Neutrophil (primary cell): ENCODE results near the gene KRT34.
"Not testable (repeated sequence)": the region's sequence is repeated elsewhere in the genome, so short reads cannot be mapped to it uniquely, and the experiment has no call there.

Experiments
- H3K27ac ChIP-seq: fragments of 200-600 bp; sonication (generic); 2 replicates; pipeline ENCODE4 v1.5.1; 2016; ENCODE audit warnings: mild to moderate bottlenecking, moderate library complexity
- H3K27me3 ChIP-seq: fragments of 200-600 bp; sonication (generic); 2 replicates; pipeline ENCODE4 v1.6.0; 2016; ENCODE audit warnings: mild to moderate bottlenecking
- H3K36me3 ChIP-seq: fragments of 200-600 bp; sonication (generic); 2 replicates; pipeline ENCODE4 v1.5.1; 2017
- H3K4me1 ChIP-seq, 2 experiments: fragments of 200-600 bp in 1 of 2; sonication (generic) in 1 of 2; 1 replicate in 1 of 2; 2 replicates in 1 of 2; pipeline versions ENCODE4 v1.5.1 to v1.6.1; 2013 to 2016; ENCODE audit warnings: low read depth in 1 of 2, low read length in 1 of 2, mild to moderate bottlenecking in 1 of 2, moderate library complexity in 1 of 2; ENCODE audit not compliant: control insufficient read depth in 1 of 2, insufficient read depth in 1 of 2
- H3K4me3 ChIP-seq, 2 experiments: fragments of 200-600 bp in 1 of 2; sonication (generic) in 1 of 2; 1 replicate in 1 of 2; 2 replicates in 1 of 2; pipeline ENCODE4 v1.5.1; 2013 to 2016; ENCODE audit warnings: low read depth in 1 of 2, low read length in 1 of 2, mild to moderate bottlenecking in 1 of 2, moderate library complexity in 1 of 2
- H3K9me3 ChIP-seq: fragments of 200-600 bp; sonication (generic); 2 replicates; pipeline ENCODE4 v1.5.1; 2016
- TF ChIP-seq, protein P1 (sequence below): fragments of 200-600 bp; sonication (generic); IDR thresholded peaks from 2 replicates; pipeline ENCODE4 v1.5.1; 2016; ENCODE audit warnings: antibody characterized with exemption

The KRT34 gene

DNA sequence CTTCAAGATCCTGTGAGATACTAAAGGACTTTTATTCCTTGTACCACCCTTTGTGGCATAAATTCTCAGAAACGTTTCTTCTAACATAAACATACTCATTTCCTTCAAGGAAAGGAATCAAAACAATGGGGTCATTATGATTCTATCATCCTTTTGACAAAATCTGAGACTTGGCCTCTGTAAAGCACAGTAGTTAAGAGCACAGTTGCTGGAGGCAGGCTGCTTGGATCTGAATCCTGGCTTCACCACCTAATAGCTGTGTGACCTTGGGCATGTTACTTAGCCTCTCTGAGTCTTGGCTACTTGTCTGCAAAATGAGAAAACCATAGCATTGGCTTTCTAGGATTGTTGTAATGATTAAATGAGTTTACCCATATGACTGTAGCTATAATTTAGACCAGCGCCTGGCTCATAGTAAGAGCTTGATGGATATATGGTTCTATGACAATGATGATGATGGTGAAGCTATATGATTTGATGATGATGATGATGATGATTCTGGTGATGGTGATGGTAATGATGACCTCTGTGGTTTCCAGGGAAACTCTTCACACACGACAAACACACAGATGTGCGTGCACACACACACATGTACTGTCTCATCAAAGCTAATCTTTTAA lies 21.4 kb upstream of the KRT34 start:
- Histone ChIP-seq H3K36me3 (no peaks in the 10 kb centered on the region), H3K27me3 (peaks cover 16% of the 10 kb centered on the region), H3K27ac (no peak overlapping the region), H3K9me3 (no peaks in the 10 kb centered on the region), H3K4me1 (no peaks in the 10 kb centered on the region), H3K4me3 (no peak overlapping the region)
- TF ChIP-seq, protein P1, sequence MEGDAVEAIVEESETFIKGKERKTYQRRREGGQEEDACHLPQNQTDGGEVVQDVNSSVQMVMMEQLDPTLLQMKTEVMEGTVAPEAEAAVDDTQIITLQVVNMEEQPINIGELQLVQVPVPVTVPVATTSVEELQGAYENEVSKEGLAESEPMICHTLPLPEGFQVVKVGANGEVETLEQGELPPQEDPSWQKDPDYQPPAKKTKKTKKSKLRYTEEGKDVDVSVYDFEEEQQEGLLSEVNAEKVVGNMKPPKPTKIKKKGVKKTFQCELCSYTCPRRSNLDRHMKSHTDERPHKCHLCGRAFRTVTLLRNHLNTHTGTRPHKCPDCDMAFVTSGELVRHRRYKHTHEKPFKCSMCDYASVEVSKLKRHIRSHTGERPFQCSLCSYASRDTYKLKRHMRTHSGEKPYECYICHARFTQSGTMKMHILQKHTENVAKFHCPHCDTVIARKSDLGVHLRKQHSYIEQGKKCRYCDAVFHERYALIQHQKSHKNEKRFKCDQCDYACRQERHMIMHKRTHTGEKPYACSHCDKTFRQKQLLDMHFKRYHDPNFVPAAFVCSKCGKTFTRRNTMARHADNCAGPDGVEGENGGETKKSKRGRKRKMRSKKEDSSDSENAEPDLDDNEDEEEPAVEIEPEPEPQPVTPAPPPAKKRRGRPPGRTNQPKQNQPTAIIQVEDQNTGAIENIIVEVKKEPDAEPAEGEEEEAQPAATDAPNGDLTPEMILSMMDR = no peak

DNA sequence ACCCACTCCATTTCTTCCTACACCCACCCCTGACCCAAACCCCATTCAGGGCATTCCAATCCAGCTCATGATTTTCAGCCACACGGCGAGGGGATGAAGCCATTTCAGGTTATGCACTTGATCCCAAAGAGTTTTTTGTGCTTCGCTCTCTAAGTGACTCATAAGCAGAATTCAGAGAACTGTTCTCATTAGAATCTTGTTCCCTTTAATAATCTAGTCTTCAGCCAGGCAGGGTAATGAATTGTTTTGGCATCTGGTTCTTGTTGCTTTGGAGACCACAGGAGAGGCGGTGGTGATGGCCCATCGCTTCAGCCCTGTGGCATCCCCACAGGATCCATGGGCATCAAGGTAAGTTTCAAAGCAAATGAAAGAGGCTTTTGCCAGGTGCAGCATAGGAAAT lies 20.1 kb upstream of the KRT34 start:
- TF ChIP-seq, protein P1 = no peak
- no peak overlapping the region for H3K27ac ChIP-seq

DNA sequence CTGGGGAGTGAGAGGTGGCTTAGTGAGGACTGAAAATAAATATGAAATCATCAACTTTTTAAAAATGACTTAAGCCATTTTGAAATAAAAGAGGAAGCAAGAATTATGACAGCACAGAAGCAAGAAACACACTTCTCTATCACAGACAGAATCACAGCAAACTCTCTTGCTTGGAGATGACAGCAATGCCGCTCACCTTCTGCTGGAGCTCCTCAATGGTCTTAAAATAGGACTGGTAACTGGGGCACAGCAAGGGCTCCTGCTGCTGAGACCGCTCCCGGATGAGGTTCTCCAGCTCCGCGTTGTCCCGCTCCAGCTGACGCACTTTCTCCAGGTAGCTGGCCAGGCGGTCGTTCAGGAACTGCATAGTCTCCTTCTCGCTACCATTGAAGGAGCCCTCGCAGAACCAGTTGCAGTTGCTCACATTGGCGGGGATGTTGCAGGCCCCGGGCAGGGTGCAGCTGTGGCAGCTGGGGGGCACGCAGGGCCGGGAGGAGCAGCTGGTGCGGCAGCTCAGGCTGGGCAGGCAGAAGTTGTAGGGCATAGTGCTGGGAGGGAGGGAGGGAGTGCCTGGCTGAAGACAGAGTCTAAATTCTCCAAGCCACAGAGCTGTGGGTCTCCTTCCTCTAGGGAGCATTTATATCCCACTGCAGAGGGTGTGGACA lies 15.0 kb upstream of the KRT34 start, which contains the start of gene KRT31:
Gene KRT31 (minus strand): TSS at position 613 of the 665 bp plus-strand sequence. CDS start 69 bp downstream, at position 544.
- TF ChIP-seq, protein P1 = no peak
- Histone ChIP-seq H3K27me3 (peaks cover 28% of the 10 kb centered on the region), H3K4me1 (no peaks in the 10 kb centered on the region), H3K36me3 (no peaks in the 10 kb centered on the region), H3K9me3 (no peaks in the 10 kb centered on the region), H3K27ac (no peak within 1 kb of the TSS), H3K4me3 (no peak within 1 kb of the TSS)

More for the DNA sequence above, 20.1 kb upstream of the KRT34 start:
- no peak overlapping the region for H3K4me3 ChIP-seq
- no peaks in the 10 kb centered on the region for H3K9me3 ChIP-seq
- H3K4me1 ChIP-seq = no peaks in the 10 kb centered on the region
- peaks cover 16% of the 10 kb centered on the region for H3K27me3 ChIP-seq
- H3K36me3 ChIP-seq = no peaks in the 10 kb centered on the region

DNA sequence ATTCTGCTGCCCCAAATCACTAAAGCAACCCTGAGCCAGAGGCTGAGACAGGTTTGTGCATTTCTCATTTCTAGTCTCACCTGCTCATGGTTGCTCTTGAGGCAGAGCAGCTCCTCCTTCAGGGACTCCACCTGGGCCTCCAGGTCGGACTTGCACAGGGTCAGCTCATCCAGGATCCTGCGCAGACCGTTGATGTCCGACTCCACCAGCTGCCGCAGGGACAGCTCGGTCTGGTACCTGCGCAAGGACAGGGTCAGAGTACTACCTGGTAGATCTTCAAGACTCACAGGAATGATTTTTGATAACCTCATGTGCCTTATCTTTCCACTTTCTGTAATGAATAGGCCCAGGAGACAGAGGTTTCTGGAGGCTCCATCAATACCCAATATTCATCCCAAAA lies 14.2 kb upstream of the KRT34 start:
- H3K27me3 ChIP-seq = peaks cover 36% of the 10 kb centered on the region
- no peaks in the 10 kb centered on the region for H3K9me3 ChIP-seq
- no peaks in the 10 kb centered on the region for H3K36me3 ChIP-seq
- H3K4me1 ChIP-seq = no peaks in the 10 kb centered on the region
- no peak overlapping the region for H3K27ac ChIP-seq
- H3K4me3 ChIP-seq = no peak overlapping the region
- TF ChIP-seq, protein P1 = no peak

DNA sequence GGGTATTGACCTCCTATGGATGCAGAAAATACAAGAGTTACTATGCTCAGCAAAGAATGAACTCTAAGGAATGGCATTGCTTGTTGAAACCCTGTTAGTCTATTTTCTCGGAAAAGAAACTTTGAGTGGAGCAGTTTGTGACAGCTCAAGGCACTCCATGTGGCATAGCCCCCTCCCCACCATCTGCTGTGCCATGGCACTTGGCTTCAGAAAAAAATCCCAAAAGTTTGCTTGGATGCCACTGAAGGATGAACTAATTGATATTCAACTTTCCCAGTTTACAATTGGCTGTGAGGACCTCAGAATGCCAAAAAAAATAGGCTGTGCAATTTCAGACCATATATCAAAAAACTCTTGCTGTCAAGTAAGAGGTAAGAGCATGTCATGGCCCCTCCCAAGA lies 13.5 kb upstream of the KRT34 start:
- no peaks in the 10 kb centered on the region for H3K9me3 ChIP-seq
- TF ChIP-seq, protein P1 = no peak
- H3K27ac ChIP-seq = no peak overlapping the region
- no peaks in the 10 kb centered on the region for H3K4me1 ChIP-seq
- H3K27me3 ChIP-seq = peaks cover 38% of the 10 kb centered on the region
- no peak overlapping the region for H3K4me3 ChIP-seq
- no peaks in the 10 kb centered on the region for H3K36me3 ChIP-seq

DNA sequence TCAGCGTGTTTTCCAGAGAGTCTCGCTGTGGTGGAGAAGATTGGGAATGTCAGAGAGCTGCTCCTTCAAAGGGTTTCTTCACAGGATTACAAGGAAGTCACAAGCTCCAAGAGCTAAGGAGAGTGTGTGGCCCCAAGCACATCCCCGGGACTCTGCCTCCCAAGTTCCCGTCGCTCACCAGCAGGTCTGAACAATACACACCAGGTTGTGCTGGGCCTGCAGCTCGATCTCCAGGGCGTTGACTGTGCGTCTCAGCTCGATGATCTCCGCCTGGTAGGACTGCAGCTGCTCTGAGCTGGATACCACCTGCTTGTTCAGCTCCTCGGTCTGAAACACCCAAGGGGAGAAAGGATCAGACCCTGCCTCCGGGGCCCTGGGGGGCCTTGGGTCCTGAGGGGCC lies 12.9 kb upstream of the KRT34 start:
- H3K4me1 ChIP-seq, H3K36me3 ChIP-seq, H3K27ac ChIP-seq, H3K4me3 ChIP-seq, H3K9me3 ChIP-seq: not testable (repeated sequence)
- H3K27me3 ChIP-seq = peaks cover 41% of the 10 kb centered on the region
